ENCODE results near the gene SASH3.

SASH3 gene

DNA sequence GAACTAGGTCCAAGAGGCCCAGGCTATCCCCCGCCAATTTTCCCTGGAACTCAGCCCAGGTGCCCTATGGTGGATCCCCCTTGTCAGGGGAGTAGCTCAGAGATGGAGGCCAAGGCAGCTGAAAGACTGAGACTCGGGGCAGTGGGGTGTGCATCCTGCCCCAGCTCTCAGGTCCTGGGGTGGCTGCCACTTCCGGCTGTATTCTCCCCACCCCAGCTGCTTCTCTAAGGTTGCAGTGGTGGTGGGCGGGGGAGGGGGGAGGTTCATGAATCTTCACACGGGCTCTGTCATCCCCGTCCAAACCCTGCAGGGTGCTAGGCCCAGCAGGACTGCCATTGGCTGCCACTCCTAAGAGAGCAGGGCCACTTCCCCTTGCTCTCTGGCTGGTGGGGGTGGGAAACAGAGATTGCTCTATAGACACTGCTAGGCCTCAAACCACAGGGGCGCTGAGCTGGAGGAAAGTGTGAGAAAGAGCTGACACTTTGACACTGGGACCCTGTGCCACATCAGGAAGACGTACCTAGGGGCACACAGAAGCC, 1.5 kb downstream of the SASH3 start:
- TF ChIP-seq, protein P1, sequence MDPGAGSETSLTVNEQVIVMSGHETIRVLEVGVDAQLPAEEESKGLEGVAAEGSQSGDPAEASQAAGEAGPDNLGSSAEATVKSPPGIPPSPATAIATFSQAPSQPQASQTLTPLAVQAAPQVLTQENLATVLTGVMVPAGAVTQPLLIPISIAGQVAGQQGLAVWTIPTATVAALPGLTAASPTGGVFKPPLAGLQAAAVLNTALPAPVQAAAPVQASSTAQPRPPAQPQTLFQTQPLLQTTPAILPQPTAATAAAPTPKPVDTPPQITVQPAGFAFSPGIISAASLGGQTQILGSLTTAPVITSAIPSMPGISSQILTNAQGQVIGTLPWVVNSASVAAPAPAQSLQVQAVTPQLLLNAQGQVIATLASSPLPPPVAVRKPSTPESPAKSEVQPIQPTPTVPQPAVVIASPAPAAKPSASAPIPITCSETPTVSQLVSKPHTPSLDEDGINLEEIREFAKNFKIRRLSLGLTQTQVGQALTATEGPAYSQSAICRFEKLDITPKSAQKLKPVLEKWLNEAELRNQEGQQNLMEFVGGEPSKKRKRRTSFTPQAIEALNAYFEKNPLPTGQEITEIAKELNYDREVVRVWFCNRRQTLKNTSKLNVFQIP (CRISPR knock-in tag; IDR thresholded peaks at IDR 0.05; ENCODE audit: borderline replicate concordance, low read depth) = no peak
- TF ChIP-seq OSR1 (CRISPR knock-in tag; IDR thresholded peaks at IDR 0.05) (no peak), ZFP3 (CRISPR knock-in tag; IDR thresholded peaks at IDR 0.05) (no peak), TOX (CRISPR knock-in tag; IDR thresholded peaks at IDR 0.05; ENCODE audit: borderline replicate concordance) (no peak)
- no peak for ATAC-seq

DNA sequence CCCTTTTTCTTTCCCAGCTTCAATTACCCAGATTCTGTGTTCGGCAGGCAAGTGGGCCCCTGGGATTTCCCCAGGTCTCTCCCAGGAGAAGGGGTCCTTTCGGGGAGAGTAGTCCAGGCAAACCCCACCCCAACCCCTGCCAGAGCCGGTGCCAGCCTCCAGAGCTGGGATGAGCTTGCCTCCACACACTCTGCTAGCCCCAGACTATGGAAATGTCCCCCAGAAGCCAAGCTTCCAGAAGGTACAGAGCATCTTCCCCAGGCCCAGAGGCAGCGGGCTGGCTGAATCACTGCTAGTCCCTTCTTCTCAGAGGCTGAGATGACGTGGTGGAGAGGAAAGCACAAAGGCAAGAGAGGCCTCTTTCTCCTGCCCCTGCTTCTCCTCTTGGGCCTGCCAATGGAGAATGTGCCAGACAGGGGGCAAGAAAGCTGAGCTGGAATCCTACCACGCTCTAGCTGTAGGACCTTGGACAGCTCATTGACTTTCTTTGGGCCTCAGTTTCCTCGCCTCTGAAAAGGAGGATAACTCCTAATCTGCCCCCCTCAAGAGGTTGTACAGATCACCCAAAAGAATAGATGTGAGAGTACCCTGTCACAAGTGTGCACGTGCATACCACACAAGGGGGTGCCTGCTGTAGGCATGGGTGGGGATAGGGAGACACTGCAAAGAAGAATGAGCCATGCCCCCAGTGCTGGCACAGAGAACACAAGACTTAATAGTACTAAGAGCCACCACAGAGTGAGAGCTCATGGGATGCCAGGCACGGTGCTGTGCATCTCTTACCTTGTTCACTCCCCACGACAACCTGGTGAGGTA, 2.1 kb downstream of the SASH3 start:
- no peak for TF ChIP-seq ESRRG (CRISPR knock-in tag; IDR thresholded peaks at IDR 0.05)
- no peak for TF ChIP-seq BACH2 (CRISPR knock-in tag; IDR thresholded peaks at IDR 0.05; ENCODE audit: borderline replicate concordance)
- TF ChIP-seq ZC3H10 (CRISPR knock-in tag; IDR thresholded peaks at IDR 0.05) = no peak
- TF ChIP-seq TCF4 (CRISPR knock-in tag; IDR thresholded peaks at IDR 0.05; ENCODE audit: borderline replicate concordance) = no peak
- TF ChIP-seq RARB (CRISPR knock-in tag; IDR thresholded peaks at IDR 0.05) = no peak
- TF ChIP-seq TOX (CRISPR knock-in tag; IDR thresholded peaks at IDR 0.05; ENCODE audit: borderline replicate concordance) = no peak
- TF ChIP-seq, protein P2, sequence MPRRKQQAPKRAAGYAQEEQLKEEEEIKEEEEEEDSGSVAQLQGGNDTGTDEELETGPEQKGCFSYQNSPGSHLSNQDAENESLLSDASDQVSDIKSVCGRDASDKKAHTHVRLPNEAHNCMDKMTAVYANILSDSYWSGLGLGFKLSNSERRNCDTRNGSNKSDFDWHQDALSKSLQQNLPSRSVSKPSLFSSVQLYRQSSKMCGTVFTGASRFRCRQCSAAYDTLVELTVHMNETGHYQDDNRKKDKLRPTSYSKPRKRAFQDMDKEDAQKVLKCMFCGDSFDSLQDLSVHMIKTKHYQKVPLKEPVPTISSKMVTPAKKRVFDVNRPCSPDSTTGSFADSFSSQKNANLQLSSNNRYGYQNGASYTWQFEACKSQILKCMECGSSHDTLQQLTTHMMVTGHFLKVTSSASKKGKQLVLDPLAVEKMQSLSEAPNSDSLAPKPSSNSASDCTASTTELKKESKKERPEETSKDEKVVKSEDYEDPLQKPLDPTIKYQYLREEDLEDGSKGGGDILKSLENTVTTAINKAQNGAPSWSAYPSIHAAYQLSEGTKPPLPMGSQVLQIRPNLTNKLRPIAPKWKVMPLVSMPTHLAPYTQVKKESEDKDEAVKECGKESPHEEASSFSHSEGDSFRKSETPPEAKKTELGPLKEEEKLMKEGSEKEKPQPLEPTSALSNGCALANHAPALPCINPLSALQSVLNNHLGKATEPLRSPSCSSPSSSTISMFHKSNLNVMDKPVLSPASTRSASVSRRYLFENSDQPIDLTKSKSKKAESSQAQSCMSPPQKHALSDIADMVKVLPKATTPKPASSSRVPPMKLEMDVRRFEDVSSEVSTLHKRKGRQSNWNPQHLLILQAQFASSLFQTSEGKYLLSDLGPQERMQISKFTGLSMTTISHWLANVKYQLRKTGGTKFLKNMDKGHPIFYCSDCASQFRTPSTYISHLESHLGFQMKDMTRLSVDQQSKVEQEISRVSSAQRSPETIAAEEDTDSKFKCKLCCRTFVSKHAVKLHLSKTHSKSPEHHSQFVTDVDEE (CRISPR knock-in tag; IDR thresholded peaks at IDR 0.05) = no peak
- no peak for TF ChIP-seq CSDC2 (CRISPR knock-in tag; IDR thresholded peaks at IDR 0.05)
- TF ChIP-seq ZFP30 (CRISPR knock-in tag; IDR thresholded peaks at IDR 0.05) = no peak
- TF ChIP-seq, protein P1 (CRISPR knock-in tag; IDR thresholded peaks at IDR 0.05; ENCODE audit: borderline replicate concordance, low read depth) = no peak
- TF ChIP-seq, protein P3, sequence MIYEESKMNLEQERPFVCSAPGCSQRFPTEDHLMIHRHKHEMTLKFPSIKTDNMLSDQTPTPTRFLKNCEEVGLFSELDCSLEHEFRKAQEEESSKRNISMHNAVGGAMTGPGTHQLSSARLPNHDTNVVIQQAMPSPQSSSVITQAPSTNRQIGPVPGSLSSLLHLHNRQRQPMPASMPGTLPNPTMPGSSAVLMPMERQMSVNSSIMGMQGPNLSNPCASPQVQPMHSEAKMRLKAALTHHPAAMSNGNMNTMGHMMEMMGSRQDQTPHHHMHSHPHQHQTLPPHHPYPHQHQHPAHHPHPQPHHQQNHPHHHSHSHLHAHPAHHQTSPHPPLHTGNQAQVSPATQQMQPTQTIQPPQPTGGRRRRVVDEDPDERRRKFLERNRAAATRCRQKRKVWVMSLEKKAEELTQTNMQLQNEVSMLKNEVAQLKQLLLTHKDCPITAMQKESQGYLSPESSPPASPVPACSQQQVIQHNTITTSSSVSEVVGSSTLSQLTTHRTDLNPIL (CRISPR knock-in tag; IDR thresholded peaks at IDR 0.05; ENCODE audit: low read depth) = no peak
- TF ChIP-seq, protein P4, sequence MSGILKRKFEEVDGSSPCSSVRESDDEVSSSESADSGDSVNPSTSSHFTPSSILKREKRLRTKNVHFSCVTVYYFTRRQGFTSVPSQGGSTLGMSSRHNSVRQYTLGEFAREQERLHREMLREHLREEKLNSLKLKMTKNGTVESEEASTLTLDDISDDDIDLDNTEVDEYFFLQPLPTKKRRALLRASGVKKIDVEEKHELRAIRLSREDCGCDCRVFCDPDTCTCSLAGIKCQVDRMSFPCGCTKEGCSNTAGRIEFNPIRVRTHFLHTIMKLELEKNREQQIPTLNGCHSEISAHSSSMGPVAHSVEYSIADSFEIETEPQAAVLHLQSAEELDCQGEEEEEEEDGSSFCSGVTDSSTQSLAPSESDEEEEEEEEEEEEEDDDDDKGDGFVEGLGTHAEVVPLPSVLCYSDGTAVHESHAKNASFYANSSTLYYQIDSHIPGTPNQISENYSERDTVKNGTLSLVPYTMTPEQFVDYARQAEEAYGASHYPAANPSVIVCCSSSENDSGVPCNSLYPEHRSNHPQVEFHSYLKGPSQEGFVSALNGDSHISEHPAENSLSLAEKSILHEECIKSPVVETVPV (CRISPR knock-in tag; IDR thresholded peaks at IDR 0.05) = no peak
- no peak for TF ChIP-seq ISL1 (CRISPR knock-in tag; IDR thresholded peaks at IDR 0.05)
- TF ChIP-seq ZNF565 (CRISPR knock-in tag; conservative IDR thresholded peaks at IDR 0.05; ENCODE audit: low read depth) = no peak
- TF ChIP-seq, protein P5, sequence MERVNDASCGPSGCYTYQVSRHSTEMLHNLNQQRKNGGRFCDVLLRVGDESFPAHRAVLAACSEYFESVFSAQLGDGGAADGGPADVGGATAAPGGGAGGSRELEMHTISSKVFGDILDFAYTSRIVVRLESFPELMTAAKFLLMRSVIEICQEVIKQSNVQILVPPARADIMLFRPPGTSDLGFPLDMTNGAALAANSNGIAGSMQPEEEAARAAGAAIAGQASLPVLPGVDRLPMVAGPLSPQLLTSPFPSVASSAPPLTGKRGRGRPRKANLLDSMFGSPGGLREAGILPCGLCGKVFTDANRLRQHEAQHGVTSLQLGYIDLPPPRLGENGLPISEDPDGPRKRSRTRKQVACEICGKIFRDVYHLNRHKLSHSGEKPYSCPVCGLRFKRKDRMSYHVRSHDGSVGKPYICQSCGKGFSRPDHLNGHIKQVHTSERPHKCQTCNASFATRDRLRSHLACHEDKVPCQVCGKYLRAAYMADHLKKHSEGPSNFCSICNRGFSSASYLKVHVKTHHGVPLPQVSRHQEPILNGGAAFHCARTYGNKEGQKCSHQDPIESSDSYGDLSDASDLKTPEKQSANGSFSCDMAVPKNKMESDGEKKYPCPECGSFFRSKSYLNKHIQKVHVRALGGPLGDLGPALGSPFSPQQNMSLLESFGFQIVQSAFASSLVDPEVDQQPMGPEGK (CRISPR knock-in tag; IDR thresholded peaks at IDR 0.05; ENCODE audit: borderline replicate concordance) = no peak
- no peak for TF ChIP-seq ZNF70 (CRISPR knock-in tag; IDR thresholded peaks at IDR 0.05)
- TF ChIP-seq GLIS3 (CRISPR knock-in tag; IDR thresholded peaks at IDR 0.05) = no peak
- no peak for TF ChIP-seq ZNF8 (CRISPR knock-in tag; IDR thresholded peaks at IDR 0.05)
- TF ChIP-seq ZFP3 (CRISPR knock-in tag; IDR thresholded peaks at IDR 0.05) = no peak
- TF ChIP-seq ARNTL (CRISPR knock-in tag; IDR thresholded peaks at IDR 0.05; ENCODE audit: borderline replicate concordance, low read depth) = no peak
- ATAC-seq = no peak
